HepG2 (cell line): Measurements from ENCODE around the gene EIF1AD. TPM values are rescaled to one million over a fixed set of nuclear protein-coding genes. Genes with fewer than 3 reads are reported as not detected.

ENCODE experiments used
- ATAC-seq: fragments of 200-7000 bp; cut with Tn5 transposase; 3 replicates; pipeline ENCODE4 v1.9.1; 2020; ENCODE audit warnings: mild to moderate bottlenecking, moderate library complexity
- BruUV-seq: library from RNA; stranded (reverse); fragments of 400-500 nt; replicated peaks from 2 replicates; lab custom pipeline; 2021; lab: Mats Ljungman, UMichigan
- CTCF ChIA-PET: fragments of 300-600 bp; formaldehyde crosslinking; extraction: SDS; loops from one replicate; lab custom pipeline; 2021; ENCODE audit warnings: low total read pairs, inconsistent platforms, low intra/inter-chr PET ratio; lab: Yijun Ruan, JAX
- POLR2A ChIA-PET: fragments of 350-600 bp; sonication (Branson Sonifier 250); formaldehyde crosslinking; loops from one replicate; lab custom pipeline; 2020; ENCODE audit warnings: antibody characterized with exemption, inconsistent platforms; lab: Yijun Ruan, JAX
- DNase-seq: peaks from one replicate; pipeline ENCODE4 v3.0.0-alpha.2; 2015; ENCODE audit warnings: low spot score
- FAIRE-seq: peaks from 3 replicates; lab custom pipeline; 2011; peaks lifted over from hg19 to GRCh38; lab: Jason Lieb, UNC
- H2AFZ ChIP-seq: one replicate; pipeline ENCODE4 v1.6.1; 2011; ENCODE audit warnings: low read length, inconsistent platforms
- H3K27ac ChIP-seq: fragments of 300-600 bp; 3 replicates; pipeline ENCODE4 v1.8.0; 2011; ENCODE audit warnings: mixed run types, mild to moderate bottlenecking, mixed read lengths, low read length, inconsistent platforms; ENCODE audit not compliant: insufficient read depth; ENCODE audit errors: extremely low read length
- H3K27me3 ChIP-seq, 2 experiments: fragments of 200-600 bp in 1 of 2; 2 replicates in 1 of 2; 3 replicates in 1 of 2; pipeline versions ENCODE4 v1.6.0 to v1.8.0; 2011; ENCODE audit warnings: low read length in 2 of 2, mild to moderate bottlenecking in 2 of 2, moderate library complexity in 2 of 2, inconsistent platforms in 1 of 2; ENCODE audit not compliant: insufficient read depth in 2 of 2, control insufficient read depth in 1 of 2
- H3K36me3 ChIP-seq, 2 experiments: fragments of 200-600 bp in 1 of 2; replicated peaks in 1 of 2; 2 replicates in 1 of 2; 3 replicates in 1 of 2; pipeline versions ENCODE4 v1.5.1 to v1.8.0; 2011; ENCODE audit warnings: low read length in 2 of 2, inconsistent platforms in 1 of 2; ENCODE audit not compliant: insufficient read depth in 2 of 2, control insufficient read depth in 1 of 2
- H3K4me1 ChIP-seq: 2 replicates; pipeline ENCODE4 v1.5.1; 2012; ENCODE audit warnings: low read length, inconsistent platforms; ENCODE audit not compliant: insufficient read depth
- H3K4me2 ChIP-seq: 2 replicates; pipeline ENCODE4 v1.6.0; 2011; ENCODE audit warnings: low read depth, low read length, inconsistent platforms
- H3K4me3 ChIP-seq, 3 experiments: fragments of 200-600 bp in 1 of 3; sonication (generic), shearing (Covaris generic) in 1 of 3; replicated peaks in 1 of 3; 2 replicates each; pipeline ENCODE4 v1.5.1; 2011 to 2016; ENCODE audit warnings: low read length in 3 of 3, inconsistent platforms in 2 of 3, low read depth in 2 of 3, mild to moderate bottlenecking in 2 of 3, control low read depth in 1 of 3, mixed read lengths in 1 of 3; ENCODE audit not compliant: insufficient read depth in 1 of 3
- H3K79me2 ChIP-seq: one replicate; pipeline ENCODE4 v1.6.1; 2011; ENCODE audit warnings: low read length, inconsistent platforms; ENCODE audit not compliant: insufficient read depth
- H3K9ac ChIP-seq: 2 replicates; pipeline ENCODE4 v1.6.0; 2011; ENCODE audit warnings: mild to moderate bottlenecking, low read depth, low read length, inconsistent platforms; ENCODE audit not compliant: insufficient read depth
- H3K9me3 ChIP-seq: 2 replicates; pipeline ENCODE4 v1.5.1; 2012; ENCODE audit warnings: mild to moderate bottlenecking, low read length
- H4K20me1 ChIP-seq: 2 replicates; pipeline ENCODE4 v1.6.0; 2011; ENCODE audit warnings: inconsistent platforms, mild to moderate bottlenecking, low read length, moderate library complexity; ENCODE audit not compliant: insufficient read depth
- AGO1 ChIP-seq: fragments of 200-400 bp; formaldehyde crosslinking; IDR thresholded peaks from 2 replicates; pipeline ENCODE4 v1.6.1; 2017; ENCODE audit warnings: mild to moderate bottlenecking, low read depth, low read length, moderate library complexity; ENCODE audit not compliant: poor library complexity, severe bottlenecking
- CREB1 ChIP-seq, 2 experiments: fragments of 450-650 bp in 1 of 2; IDR thresholded peaks; 2 replicates each; pipeline ENCODE4 v1.6.1; 2016 to 2017; ENCODE audit warnings: control low read depth in 1 of 2, mild to moderate bottlenecking in 1 of 2, missing compliant biosample characterization in 1 of 2, missing genetic modification characterization in 1 of 2
- ETV6 ChIP-seq: sonication (generic); formaldehyde crosslinking; conservative IDR thresholded peaks from 2 replicates; pipeline ENCODE4 v1.4.0; 2020; ENCODE audit warnings: missing genetic modification reagents
- KLF13 ChIP-seq: sonication (generic); formaldehyde crosslinking; IDR thresholded peaks from 2 replicates; pipeline ENCODE4 v1.4.0; 2020; ENCODE audit warnings: mild to moderate bottlenecking, missing genetic modification reagents
- PAX8 ChIP-seq: sonication (generic); formaldehyde crosslinking; IDR thresholded peaks from 2 replicates; pipeline ENCODE4 v1.8.0; 2022; ENCODE audit warnings: mild to moderate bottlenecking, missing genetic modification reagents, borderline replicate concordance
- SOX5 ChIP-seq: IDR thresholded peaks from 2 replicates; pipeline ENCODE4 v1.6.1; 2016; ENCODE audit warnings: borderline replicate concordance
- TBX3 ChIP-seq: fragments of 450-650 bp; IDR thresholded peaks from 2 replicates; pipeline ENCODE4 v1.6.1; 2017; ENCODE audit warnings: antibody characterized with exemption, mild to moderate bottlenecking, inconsistent platforms, borderline replicate concordance
- ZNF430 ChIP-seq: sonication (generic); formaldehyde crosslinking; IDR thresholded peaks from 2 replicates; pipeline ENCODE4 v1.9.0; 2021; ENCODE audit warnings: mild to moderate bottlenecking, missing genetic modification reagents
- ZNF883 ChIP-seq: sonication (generic); formaldehyde crosslinking; IDR thresholded peaks from 2 replicates; pipeline ENCODE4 v1.5.1; 2020; ENCODE audit warnings: mild to moderate bottlenecking, missing genetic modification reagents; ENCODE audit errors: not compliant biosample characterization
- WGBS: methylation state at CpG from one replicate; pipeline ENCODE4 v1.1.6; 2017; ENCODE audit warnings: low lambda C conversion rate; 5-methylcytosine and 5-hydroxymethylcytosine counted together
- in situ Hi-C: cut with HindIII; loops from 2 replicates; pipeline ENCODE4 v1.10.0; 2017; ENCODE audit warnings: low pct_unique_long_range_greater_than_20kb; ENCODE audit not compliant: extremely low pct_ligation_motif_present
- intact Hi-C: fragments of 100-400 bp; cut with micrococcal nuclease; formaldehyde crosslinking; loops from one replicate; pipeline ENCODE4 v1.10.0; 2022; ENCODE audit not compliant: unreplicated experiment
- polyA plus RNA-seq, 8 experiments: library from polyadenylated mRNA; depleted of rRNA in 3 of 8; stranded (reverse) in 7 of 8; unstranded in 1 of 8; fragments of >200 nt; fragmentation: Illumina TruSeq in 4 of 8; extraction: Trizol in 4 of 8; gene quantifications; 2 replicates each; pipeline versions ENCODE4 v1.2.1 to v1.2.3, GENCODE V29; 2011 to 2016; ENCODE audit warnings: low read depth in 4 of 8, missing spikeins in 1 of 8, mixed read lengths in 1 of 8; ENCODE audit not compliant: insufficient read depth in 1 of 8
- total RNA-seq, 5 experiments: library from RNA; depleted of rRNA; stranded (reverse); fragments of >200 nt; fragmentation: Illumina TruSeq; extraction: Trizol; gene quantifications; 2 replicates each; pipeline ENCODE4 v1.2.3, GENCODE V29; 2016; ENCODE audit warnings: low read depth in 1 of 5
- TF ChIP-seq, protein P1 (sequence below): sonication (generic); formaldehyde crosslinking; IDR thresholded peaks from 2 replicates; pipeline ENCODE4 v1.9.0; 2022; ENCODE audit warnings: missing genetic modification reagents, mild to moderate bottlenecking, borderline replicate concordance
- TF ChIP-seq, protein P2 (sequence below): sonication (generic); formaldehyde crosslinking; IDR thresholded peaks from 2 replicates; pipeline ENCODE4 v1.4.0; 2020; ENCODE audit warnings: mild to moderate bottlenecking, low read depth, missing genetic modification reagents
- TF ChIP-seq, protein P3 (sequence below): sonication (generic); formaldehyde crosslinking; IDR thresholded peaks from 2 replicates; pipeline ENCODE4 v1.9.0; 2021; ENCODE audit warnings: missing genetic modification reagents, mild to moderate bottlenecking, borderline replicate concordance
- TF ChIP-seq, protein P4 (sequence below): sonication (generic); formaldehyde crosslinking; IDR thresholded peaks from 2 replicates; pipeline ENCODE4 v1.5.1; 2020; ENCODE audit warnings: mild to moderate bottlenecking, missing genetic modification reagents, moderate library complexity

The EIF1AD gene
- total and polyA plus RNA-seq, 2 of the 13 experiments (the other 11 are each of a cell fraction or from before 2014, with no cell fraction given), result 18.2 to 30.8 TPM

DNA sequence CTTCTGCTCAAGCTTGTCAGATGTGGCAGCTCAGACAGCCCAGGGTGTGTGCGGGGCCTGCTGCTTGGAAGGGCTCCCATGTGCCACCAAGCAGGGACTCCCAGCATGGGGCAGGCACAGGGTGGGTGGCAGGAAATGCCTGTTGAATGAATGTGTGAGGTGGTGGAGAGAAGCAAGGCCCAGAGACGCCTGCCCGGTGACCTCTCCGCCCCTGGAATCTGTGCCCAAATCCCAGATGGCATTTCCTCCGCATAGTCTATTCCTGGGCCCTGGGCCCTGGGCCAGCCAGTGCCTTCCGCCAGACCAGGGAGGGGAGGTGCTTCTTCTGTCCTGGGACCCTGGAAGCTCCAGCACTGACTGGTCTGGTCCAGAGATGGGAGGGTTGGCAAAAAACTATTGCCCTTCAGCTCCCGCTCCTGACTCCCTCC, 13.5 kb upstream of the EIF1AD start:
- Histone ChIP-seq H3K9me3 (no peaks in the 10 kb centered on the region), H3K36me3 (no peaks in the 10 kb centered on the region), H3K9ac (no peak overlapping the region), H3K79me2 (no peaks in the 10 kb centered on the region), H3K4me2 (no peak overlapping the region), H3K27me3 (peaks cover 10 to 41% of the 10 kb centered on the region in 2 experiments; a peak in 4 of 5 replicates), H4K20me1 (no peaks in the 10 kb centered on the region), H3K4me1 (no peaks in the 10 kb centered on the region; the same call in 1 of the 2 replicates), H3K27ac (no peak overlapping the region), H2AFZ (no peak overlapping the region), H3K4me3 (no peak overlapping the region)
- no TSS peak for BruUV-seq
- DNase-seq (no peak), FAIRE-seq (no peak), ATAC-seq (no peak)
- in situ Hi-C loops (no loop called here), intact Hi-C loops (no loop called here)
- POLR2A ChIA-PET, result no interaction called here
- WGBS, result 30% methylated on average over 4 of the region's 7 CpGs
- CTCF ChIA-PET, result no interaction called here
- no peak for TF ChIP-seq KLF13 (CRISPR knock-in tag)
- TF ChIP-seq, protein P1, sequence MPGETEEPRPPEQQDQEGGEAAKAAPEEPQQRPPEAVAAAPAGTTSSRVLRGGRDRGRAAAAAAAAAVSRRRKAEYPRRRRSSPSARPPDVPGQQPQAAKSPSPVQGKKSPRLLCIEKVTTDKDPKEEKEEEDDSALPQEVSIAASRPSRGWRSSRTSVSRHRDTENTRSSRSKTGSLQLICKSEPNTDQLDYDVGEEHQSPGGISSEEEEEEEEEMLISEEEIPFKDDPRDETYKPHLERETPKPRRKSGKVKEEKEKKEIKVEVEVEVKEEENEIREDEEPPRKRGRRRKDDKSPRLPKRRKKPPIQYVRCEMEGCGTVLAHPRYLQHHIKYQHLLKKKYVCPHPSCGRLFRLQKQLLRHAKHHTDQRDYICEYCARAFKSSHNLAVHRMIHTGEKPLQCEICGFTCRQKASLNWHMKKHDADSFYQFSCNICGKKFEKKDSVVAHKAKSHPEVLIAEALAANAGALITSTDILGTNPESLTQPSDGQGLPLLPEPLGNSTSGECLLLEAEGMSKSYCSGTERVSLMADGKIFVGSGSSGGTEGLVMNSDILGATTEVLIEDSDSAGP (CRISPR knock-in tag), result no peak
- no peak for TF ChIP-seq TBX3
- TF ChIP-seq, protein P2, sequence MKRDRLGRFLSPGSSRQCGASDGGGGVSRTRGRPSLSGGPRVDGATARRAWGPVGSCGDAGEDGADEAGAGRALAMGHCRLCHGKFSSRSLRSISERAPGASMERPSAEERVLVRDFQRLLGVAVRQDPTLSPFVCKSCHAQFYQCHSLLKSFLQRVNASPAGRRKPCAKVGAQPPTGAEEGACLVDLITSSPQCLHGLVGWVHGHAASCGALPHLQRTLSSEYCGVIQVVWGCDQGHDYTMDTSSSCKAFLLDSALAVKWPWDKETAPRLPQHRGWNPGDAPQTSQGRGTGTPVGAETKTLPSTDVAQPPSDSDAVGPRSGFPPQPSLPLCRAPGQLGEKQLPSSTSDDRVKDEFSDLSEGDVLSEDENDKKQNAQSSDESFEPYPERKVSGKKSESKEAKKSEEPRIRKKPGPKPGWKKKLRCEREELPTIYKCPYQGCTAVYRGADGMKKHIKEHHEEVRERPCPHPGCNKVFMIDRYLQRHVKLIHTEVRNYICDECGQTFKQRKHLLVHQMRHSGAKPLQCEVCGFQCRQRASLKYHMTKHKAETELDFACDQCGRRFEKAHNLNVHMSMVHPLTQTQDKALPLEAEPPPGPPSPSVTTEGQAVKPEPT (CRISPR knock-in tag), result no peak
- no peak for TF ChIP-seq PAX8 (CRISPR knock-in tag)
- TF ChIP-seq, protein P3, sequence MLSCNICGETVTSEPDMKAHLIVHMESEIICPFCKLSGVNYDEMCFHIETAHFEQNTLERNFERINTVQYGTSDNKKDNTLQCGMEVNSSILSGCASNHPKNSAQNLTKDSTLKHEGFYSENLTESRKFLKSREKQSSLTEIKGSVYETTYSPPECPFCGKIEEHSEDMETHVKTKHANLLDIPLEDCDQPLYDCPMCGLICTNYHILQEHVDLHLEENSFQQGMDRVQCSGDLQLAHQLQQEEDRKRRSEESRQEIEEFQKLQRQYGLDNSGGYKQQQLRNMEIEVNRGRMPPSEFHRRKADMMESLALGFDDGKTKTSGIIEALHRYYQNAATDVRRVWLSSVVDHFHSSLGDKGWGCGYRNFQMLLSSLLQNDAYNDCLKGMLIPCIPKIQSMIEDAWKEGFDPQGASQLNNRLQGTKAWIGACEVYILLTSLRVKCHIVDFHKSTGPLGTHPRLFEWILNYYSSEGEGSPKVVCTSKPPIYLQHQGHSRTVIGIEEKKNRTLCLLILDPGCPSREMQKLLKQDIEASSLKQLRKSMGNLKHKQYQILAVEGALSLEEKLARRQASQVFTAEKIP (CRISPR knock-in tag), result no peak
- TF ChIP-seq ETV6 (CRISPR knock-in tag), result no peak
- no peak for TF ChIP-seq ZNF883
- no peak for TF ChIP-seq ZNF430
- TF ChIP-seq SOX5 (CRISPR knock-in tag), result no peak
- TF ChIP-seq, protein P4, sequence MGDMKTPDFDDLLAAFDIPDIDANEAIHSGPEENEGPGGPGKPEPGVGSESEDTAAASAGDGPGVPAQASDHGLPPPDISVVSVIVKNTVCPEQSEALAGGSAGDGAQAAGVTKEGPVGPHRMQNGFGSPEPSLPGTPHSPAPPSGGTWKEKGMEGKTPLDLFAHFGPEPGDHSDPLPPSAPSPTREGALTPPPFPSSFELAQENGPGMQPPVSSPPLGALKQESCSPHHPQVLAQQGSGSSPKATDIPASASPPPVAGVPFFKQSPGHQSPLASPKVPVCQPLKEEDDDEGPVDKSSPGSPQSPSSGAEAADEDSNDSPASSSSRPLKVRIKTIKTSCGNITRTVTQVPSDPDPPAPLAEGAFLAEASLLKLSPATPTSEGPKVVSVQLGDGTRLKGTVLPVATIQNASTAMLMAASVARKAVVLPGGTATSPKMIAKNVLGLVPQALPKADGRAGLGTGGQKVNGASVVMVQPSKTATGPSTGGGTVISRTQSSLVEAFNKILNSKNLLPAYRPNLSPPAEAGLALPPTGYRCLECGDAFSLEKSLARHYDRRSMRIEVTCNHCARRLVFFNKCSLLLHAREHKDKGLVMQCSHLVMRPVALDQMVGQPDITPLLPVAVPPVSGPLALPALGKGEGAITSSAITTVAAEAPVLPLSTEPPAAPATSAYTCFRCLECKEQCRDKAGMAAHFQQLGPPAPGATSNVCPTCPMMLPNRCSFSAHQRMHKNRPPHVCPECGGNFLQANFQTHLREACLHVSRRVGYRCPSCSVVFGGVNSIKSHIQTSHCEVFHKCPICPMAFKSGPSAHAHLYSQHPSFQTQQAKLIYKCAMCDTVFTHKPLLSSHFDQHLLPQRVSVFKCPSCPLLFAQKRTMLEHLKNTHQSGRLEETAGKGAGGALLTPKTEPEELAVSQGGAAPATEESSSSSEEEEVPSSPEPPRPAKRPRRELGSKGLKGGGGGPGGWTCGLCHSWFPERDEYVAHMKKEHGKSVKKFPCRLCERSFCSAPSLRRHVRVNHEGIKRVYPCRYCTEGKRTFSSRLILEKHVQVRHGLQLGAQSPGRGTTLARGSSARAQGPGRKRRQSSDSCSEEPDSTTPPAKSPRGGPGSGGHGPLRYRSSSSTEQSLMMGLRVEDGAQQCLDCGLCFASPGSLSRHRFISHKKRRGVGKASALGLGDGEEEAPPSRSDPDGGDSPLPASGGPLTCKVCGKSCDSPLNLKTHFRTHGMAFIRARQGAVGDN (CRISPR knock-in tag), result no peak
- no peak for TF ChIP-seq AGO1
- TF ChIP-seq CREB1 (IDR thresholded peaks at IDR 0.05), result no peak
- TF ChIP-seq CREB1 (CRISPR knock-in tag; IDR thresholded peaks at IDR 0.05), result no peak
- TF ChIP-seq, all 625 proteins: peak for 0
